Neural progenitor cell (in vitro differentiated cells): ENCODE data around the gene PDE5A. TPM values are rescaled to one million over a fixed set of nuclear protein-coding genes. Genes with fewer than 3 reads are reported as not detected.
"Not testable (repeated sequence)": the region's sequence is repeated elsewhere in the genome, so short reads cannot be mapped to it uniquely, and the experiment has no call there.

Source experiments
- DNase-seq: peaks from one replicate; pipeline ENCODE4 v3.0.0-alpha.2; 2016; ENCODE audit warnings: low spot score
- H2AFZ ChIP-seq: fragments of 200-600 bp; sonication (generic); replicated peaks from 2 replicates; pipeline ENCODE4 v1.6.1; 2016; ENCODE audit warnings: antibody characterized with exemption
- H3F3A ChIP-seq: fragments of 200-600 bp; sonication (generic); 2 replicates; pipeline ENCODE4 v1.6.1; 2016; ENCODE audit warnings: antibody characterized with exemption, low read depth
- H3K27ac ChIP-seq: fragments of 200-600 bp; sonication (generic); 2 replicates; pipeline ENCODE4 v1.5.1; 2016; ENCODE audit warnings: mild to moderate bottlenecking
- H3K27me3 ChIP-seq: fragments of 200-600 bp; sonication (generic); 2 replicates; pipeline ENCODE4 v1.6.1; 2016; ENCODE audit warnings: mild to moderate bottlenecking, moderate library complexity
- H3K36me3 ChIP-seq: fragments of 200-600 bp; sonication (generic); 2 replicates; pipeline ENCODE4 v1.5.1; 2016
- H3K4me1 ChIP-seq: fragments of 200-600 bp; sonication (generic); 2 replicates; pipeline ENCODE4 v1.6.1; 2016; ENCODE audit warnings: mixed run types
- H3K4me2 ChIP-seq: fragments of 200-600 bp; sonication (generic); 2 replicates; pipeline ENCODE4 v1.6.1; 2016
- H3K4me3 ChIP-seq: fragments of 200-600 bp; sonication (generic); 2 replicates; pipeline ENCODE4 v1.5.1; 2016
- H3K79me2 ChIP-seq: fragments of 200-600 bp; sonication (generic); 2 replicates; pipeline ENCODE4 v1.6.1; 2016; ENCODE audit warnings: low read depth
- H3K9ac ChIP-seq: fragments of 200-600 bp; sonication (generic); 2 replicates; pipeline ENCODE4 v1.6.1; 2016
- H3K9me3 ChIP-seq: fragments of 200-600 bp; sonication (generic); 2 replicates; pipeline ENCODE4 v1.5.1; 2016; ENCODE audit warnings: low read depth
- H4K20me1 ChIP-seq: fragments of 200-600 bp; sonication (generic); 2 replicates; pipeline ENCODE4 v1.6.1; 2016; ENCODE audit warnings: low read depth
- H3K27ac Mint-ChIP-seq: 3 replicates; pipeline ENCODE4 v1.8.0; 2021; ENCODE audit warnings: mixed read lengths
- H3K27me3 Mint-ChIP-seq: 2 replicates; pipeline ENCODE4 v1.8.0; 2022; ENCODE audit warnings: low read depth, mild to moderate bottlenecking, inconsistent platforms, moderate library complexity, mixed read lengths; ENCODE audit not compliant: insufficient read depth
- H3K36me3 Mint-ChIP-seq: 3 replicates; pipeline ENCODE4 v1.8.0; 2021; ENCODE audit warnings: mixed read lengths
- H3K4me1 Mint-ChIP-seq: 3 replicates; pipeline ENCODE4 v1.8.0; 2021; ENCODE audit warnings: mixed read lengths
- H3K4me3 Mint-ChIP-seq: 3 replicates; pipeline ENCODE4 v1.8.0; 2021; ENCODE audit warnings: mild to moderate bottlenecking, moderate library complexity, mixed read lengths
- H3K9me3 Mint-ChIP-seq: 3 replicates; pipeline ENCODE4 v1.8.0; 2020; ENCODE audit warnings: mixed read lengths
- EZH2 ChIP-seq: fragments of 200-600 bp; sonication (generic); IDR thresholded peaks from 2 replicates; pipeline ENCODE4 v1.6.1; 2017; ENCODE audit warnings: antibody characterized with exemption, mild to moderate bottlenecking, moderate library complexity
- EZH2phosphoT487 ChIP-seq: fragments of 200-600 bp; sonication (generic); IDR thresholded peaks from 2 replicates; pipeline ENCODE4 v1.6.1; 2017; ENCODE audit warnings: antibody characterized with exemption
- total RNA-seq: library from RNA; depleted of rRNA; stranded (reverse); fragments of >200 nt; gene quantifications from 2 replicates; pipeline ENCODE4 v1.2.3, GENCODE V29; 2015; ENCODE audit warnings: low replicate concordance
- TF ChIP-seq, protein P1 (sequence below): fragments of 200-600 bp; sonication (generic); IDR thresholded peaks from 2 replicates; pipeline ENCODE4 v1.5.1; 2017; ENCODE audit warnings: antibody characterized with exemption, mild to moderate bottlenecking

Gene PDE5A
- total RNA-seq, 1 donor from 2014 or later: 32.4 TPM

DNA sequence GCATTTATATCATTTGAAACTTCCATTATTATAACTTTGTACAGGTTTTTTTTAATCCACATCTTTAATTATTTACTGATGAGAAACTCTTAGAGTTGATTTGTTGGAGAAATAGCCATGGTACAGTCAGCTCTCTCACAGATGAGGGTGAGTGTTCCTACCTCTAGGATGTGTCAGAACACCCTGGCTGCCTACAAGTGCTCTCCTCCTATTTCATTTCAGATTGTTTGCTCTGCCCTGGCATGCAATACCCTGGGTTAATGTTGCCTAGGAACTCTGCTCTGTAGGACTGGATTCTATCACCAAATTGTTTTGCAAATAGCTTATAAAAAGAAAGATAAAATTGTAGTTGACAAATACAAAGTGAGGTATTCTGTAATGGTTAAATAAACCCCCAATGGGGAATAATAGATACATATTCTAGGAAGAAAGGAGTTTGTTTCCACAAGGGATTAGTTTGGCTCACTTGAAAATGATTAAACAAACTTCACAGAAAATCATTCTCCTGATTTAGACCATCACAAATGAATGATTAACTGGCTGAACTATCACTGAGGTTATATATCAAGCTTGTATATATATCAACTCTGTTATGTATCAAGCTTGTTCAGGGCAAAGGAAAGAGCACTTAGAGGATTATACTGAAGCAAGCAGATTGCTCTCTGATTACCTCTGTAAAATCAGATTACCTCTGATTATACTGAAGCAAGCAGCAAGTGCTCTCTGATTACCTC lies 150.0 kb downstream of the PDE5A start:
- Histone ChIP-seq H3K27ac (no peak overlapping the region), H3K27me3 (no peaks in the 10 kb centered on the region)
- no peaks in the 10 kb centered on the region for H3K27me3 Mint-ChIP-seq

DNA sequence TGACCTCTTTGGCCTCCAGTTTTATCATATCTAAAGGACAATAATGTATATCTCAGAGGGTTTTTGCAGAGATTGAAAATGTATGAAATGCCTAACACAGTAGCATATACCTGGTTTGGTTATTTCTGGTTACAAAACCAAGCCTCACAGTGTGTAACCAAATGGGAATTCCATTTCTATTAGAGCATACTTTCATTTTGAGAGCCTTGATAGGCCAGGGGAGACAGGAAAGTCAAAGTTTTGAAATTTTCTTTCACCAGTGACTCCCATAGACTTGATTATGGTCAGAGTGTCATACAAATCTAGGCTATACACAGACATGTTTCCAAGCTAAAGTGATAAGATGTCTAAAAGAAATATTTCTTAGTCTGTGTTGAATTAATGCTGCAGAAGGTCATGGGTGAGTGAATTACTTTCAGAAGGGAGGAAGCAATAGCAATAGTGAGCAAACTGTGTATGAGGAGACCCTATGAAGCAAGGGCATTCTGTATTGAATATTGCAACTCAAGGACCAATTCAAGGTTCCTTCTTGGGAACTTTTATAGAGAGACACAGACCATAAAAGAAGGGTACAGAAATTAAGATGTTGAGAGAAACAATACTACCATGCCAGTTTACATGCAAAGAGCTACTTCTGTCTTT lies 151.1 kb downstream of the PDE5A start:
- H3F3A ChIP-seq: no peaks in the 10 kb centered on the region
- Mint-ChIP-seq H3K27me3 (no peaks in the 10 kb centered on the region), H3K9me3 (peaks cover 3% of the 10 kb centered on the region)

More for the DNA sequence above, 150.0 kb downstream of the PDE5A start:
- Mint-ChIP-seq H3K4me1 (no peaks in the 10 kb centered on the region), H3K9me3 (peaks cover 13% of the 10 kb centered on the region), H3K36me3 (peaks cover 44% of the 10 kb centered on the region), H3K27ac (no peak overlapping the region), H3K4me3 (no peak overlapping the region)
- Histone ChIP-seq H3K4me2 (no peak overlapping the region), H3K79me2 (no peaks in the 10 kb centered on the region), H3K9ac (no peak overlapping the region), H3K9me3 (peaks cover 7% of the 10 kb centered on the region), H3K4me3 (no peak overlapping the region), H3K4me1 (no peaks in the 10 kb centered on the region), H4K20me1 (no peaks in the 10 kb centered on the region), H3K36me3 (peaks cover 15% of the 10 kb centered on the region), H3F3A (no peaks in the 10 kb centered on the region), H2AFZ (no peak overlapping the region)
- DNase-seq: no peak
- TF ChIP-seq, protein P1, sequence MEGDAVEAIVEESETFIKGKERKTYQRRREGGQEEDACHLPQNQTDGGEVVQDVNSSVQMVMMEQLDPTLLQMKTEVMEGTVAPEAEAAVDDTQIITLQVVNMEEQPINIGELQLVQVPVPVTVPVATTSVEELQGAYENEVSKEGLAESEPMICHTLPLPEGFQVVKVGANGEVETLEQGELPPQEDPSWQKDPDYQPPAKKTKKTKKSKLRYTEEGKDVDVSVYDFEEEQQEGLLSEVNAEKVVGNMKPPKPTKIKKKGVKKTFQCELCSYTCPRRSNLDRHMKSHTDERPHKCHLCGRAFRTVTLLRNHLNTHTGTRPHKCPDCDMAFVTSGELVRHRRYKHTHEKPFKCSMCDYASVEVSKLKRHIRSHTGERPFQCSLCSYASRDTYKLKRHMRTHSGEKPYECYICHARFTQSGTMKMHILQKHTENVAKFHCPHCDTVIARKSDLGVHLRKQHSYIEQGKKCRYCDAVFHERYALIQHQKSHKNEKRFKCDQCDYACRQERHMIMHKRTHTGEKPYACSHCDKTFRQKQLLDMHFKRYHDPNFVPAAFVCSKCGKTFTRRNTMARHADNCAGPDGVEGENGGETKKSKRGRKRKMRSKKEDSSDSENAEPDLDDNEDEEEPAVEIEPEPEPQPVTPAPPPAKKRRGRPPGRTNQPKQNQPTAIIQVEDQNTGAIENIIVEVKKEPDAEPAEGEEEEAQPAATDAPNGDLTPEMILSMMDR: no peak
- TF ChIP-seq EZH2phosphoT487: no peak
- no peak for TF ChIP-seq EZH2

DNA sequence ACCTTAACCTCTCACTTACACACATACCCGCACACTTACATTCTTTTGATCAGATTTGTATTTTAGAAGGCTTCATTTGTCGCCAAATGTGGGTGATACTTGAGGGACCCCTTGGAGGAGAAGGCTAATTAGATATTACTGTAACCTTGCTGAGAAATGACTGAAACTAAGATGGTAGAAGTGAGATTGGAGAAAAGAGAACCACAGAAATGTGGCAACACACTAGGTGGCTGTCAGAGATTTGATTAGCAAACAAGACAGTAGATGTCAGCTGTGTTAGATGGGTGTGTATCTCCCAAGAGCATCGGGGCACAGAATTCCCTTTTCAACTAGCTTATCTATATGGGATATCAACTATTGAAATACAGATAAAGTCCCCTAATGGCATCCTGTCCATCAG lies 157.3 kb downstream of the PDE5A start:
- Histone ChIP-seq H3F3A (no peaks in the 10 kb centered on the region), H2AFZ (no peak overlapping the region), H3K4me1 (no peaks in the 10 kb centered on the region), H3K9ac (no peak overlapping the region), H3K36me3 (no peaks in the 10 kb centered on the region), H3K4me2 (no peak overlapping the region), H3K4me3 (no peak overlapping the region), H3K9me3 (no peaks in the 10 kb centered on the region), H3K27ac (no peak overlapping the region), H3K27me3 (no peaks in the 10 kb centered on the region), H3K79me2 (no peaks in the 10 kb centered on the region), H4K20me1 (no peaks in the 10 kb centered on the region)
- TF ChIP-seq EZH2: no peak
- TF ChIP-seq EZH2phosphoT487: no peak
- TF ChIP-seq, protein P1: no peak
- no peak for DNase-seq
- no peak overlapping the region for H3K27ac Mint-ChIP-seq
- H3K4me1 Mint-ChIP-seq: no peaks in the 10 kb centered on the region
- H3K9me3 Mint-ChIP-seq: no peaks in the 10 kb centered on the region
- no peak overlapping the region for H3K4me3 Mint-ChIP-seq
- no peaks in the 10 kb centered on the region for H3K36me3 Mint-ChIP-seq
- no peaks in the 10 kb centered on the region for H3K27me3 Mint-ChIP-seq

More for the DNA sequence above, 151.1 kb downstream of the PDE5A start:
- no peak overlapping the region for H3K9ac ChIP-seq
- H4K20me1 ChIP-seq: no peaks in the 10 kb centered on the region
- no peak overlapping the region for H3K27ac ChIP-seq
- no peak overlapping the region for H3K4me2 ChIP-seq
- H3K36me3 ChIP-seq: peaks cover 11% of the 10 kb centered on the region
- no peaks in the 10 kb centered on the region for H3K27me3 ChIP-seq
- H3K4me1 ChIP-seq: no peaks in the 10 kb centered on the region
- H2AFZ ChIP-seq: no peak overlapping the region
- no peak for DNase-seq
- H3K4me3 Mint-ChIP-seq: no peak overlapping the region
- no peaks in the 10 kb centered on the region for H3K79me2 ChIP-seq
- H3K9me3 ChIP-seq: peaks cover 7% of the 10 kb centered on the region
- no peaks in the 10 kb centered on the region for H3K4me1 Mint-ChIP-seq
- no peak overlapping the region for H3K4me3 ChIP-seq
- no peak overlapping the region for H3K27ac Mint-ChIP-seq
- peaks cover 34% of the 10 kb centered on the region for H3K36me3 Mint-ChIP-seq
- TF ChIP-seq EZH2phosphoT487 (no peak), EZH2 (no peak)
- TF ChIP-seq, protein P1: no peak

DNA sequence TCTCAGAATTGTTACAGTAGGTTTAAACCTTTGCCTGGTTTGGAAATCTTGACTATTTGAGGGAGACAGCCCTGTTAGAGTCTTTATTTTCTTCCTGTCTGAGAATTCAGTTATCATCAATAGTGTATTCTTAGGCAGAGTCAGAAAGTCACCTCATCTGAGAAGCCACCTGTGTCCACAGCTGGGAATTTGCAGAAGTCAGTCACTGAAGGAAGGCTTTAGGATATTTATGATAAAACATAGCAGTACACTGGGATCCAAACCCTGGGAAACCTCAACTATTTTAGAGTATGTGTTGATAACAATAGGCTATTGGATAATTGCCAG lies 157.9 kb downstream of the PDE5A start:
- not testable (repeated sequence) for H3F3A ChIP-seq

DNA sequence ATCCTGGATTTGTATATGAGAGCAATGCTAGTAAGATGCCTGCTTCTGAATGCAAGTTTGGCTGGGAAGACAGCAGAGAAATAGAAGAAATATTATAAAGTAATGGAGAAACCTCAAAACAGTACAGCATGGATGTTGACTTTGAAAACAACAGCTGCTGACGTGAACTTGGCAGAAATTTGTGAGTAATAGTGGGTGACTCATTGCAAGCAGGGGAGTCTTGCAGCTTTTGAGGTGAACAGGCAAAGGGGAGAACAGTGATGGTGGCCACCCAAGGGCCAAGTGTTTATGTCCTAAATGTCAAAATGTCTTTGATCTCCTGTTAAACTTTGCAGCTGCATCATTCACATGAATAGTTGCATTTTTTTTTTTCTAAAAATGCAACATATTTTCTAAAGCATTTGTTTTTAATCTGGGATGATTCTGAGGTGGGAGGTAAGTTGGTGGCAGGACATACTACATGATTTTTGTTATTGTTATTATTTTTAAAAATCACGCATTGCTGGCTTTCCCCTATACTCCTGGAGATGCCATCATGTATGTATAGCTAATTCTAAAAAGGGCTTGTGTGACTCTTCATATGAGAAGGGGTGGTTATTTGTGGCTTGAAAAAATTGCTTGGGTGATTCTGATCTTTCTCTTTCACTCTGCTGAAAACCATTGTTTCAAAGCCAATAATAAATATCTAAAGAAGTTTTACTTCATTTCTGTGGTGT lies 158.4 kb downstream of the PDE5A start:
- not testable (repeated sequence) for H3K79me2 ChIP-seq, H3K4me3 Mint-ChIP-seq, H3K9ac ChIP-seq, H3K36me3 Mint-ChIP-seq, H3K4me2 ChIP-seq, H3F3A ChIP-seq, H2AFZ ChIP-seq, H4K20me1 ChIP-seq, H3K9me3 Mint-ChIP-seq, H3K4me1 Mint-ChIP-seq, H3K27ac ChIP-seq, DNase-seq, H3K27me3 Mint-ChIP-seq, H3K9me3 ChIP-seq, H3K27me3 ChIP-seq, H3K4me3 ChIP-seq, H3K27ac Mint-ChIP-seq, H3K4me1 ChIP-seq, H3K36me3 ChIP-seq

More for the DNA sequence above, 157.9 kb downstream of the PDE5A start:
- H3K36me3 Mint-ChIP-seq, H3K4me1 ChIP-seq, H3K27ac ChIP-seq, H3K27me3 Mint-ChIP-seq, H3K9me3 ChIP-seq, H3K27me3 ChIP-seq, H3K4me2 ChIP-seq, H2AFZ ChIP-seq, H3K4me3 ChIP-seq, H4K20me1 ChIP-seq, H3K4me1 Mint-ChIP-seq, H3K9me3 Mint-ChIP-seq, H3K36me3 ChIP-seq, H3K9ac ChIP-seq, DNase-seq, H3K79me2 ChIP-seq, H3K4me3 Mint-ChIP-seq, H3K27ac Mint-ChIP-seq: not testable (repeated sequence)
